ENCODE results near the gene PLCD4. TPM values are rescaled to one million over a fixed set of nuclear protein-coding genes. Genes with fewer than 3 reads are reported as not detected.

PLCD4 gene
- 1 to 10 TPM in 6 of 9 donors, under 1 TPM in 3; 0.72 to 5.8 (median 1.3) TPM for total RNA-seq
- 10 to 100 TPM in 1 of 3 donors, 1 to 10 TPM in 2; 4.5 to 23.2 (median 5.5) TPM for polyA plus RNA-seq
- long read RNA-seq, donor 1 = 0 reads
- long read RNA-seq, donor 2 = 0 reads
- long read RNA-seq, donor 3 = 0 reads
- long read RNA-seq, donor 4, partial matches to known transcripts = 1 of 2 reads
- long read RNA-seq, donor 4, other reads (novel, unspliced or antisense) = 0 of 2 reads
- long read RNA-seq, donor 5 = 0 reads
- long read RNA-seq, donor 6, partial matches to known transcripts = 0 of 1 reads
- long read RNA-seq, donor 6, other reads (novel, unspliced or antisense) = 1 of 1 reads
- long read RNA-seq, donor 7 = 0 reads
- long read RNA-seq, donor 8 = 0 reads
- long read RNA-seq, donor 9 = 0 reads
- long read RNA-seq, donor 10 = 0 reads

DNA sequence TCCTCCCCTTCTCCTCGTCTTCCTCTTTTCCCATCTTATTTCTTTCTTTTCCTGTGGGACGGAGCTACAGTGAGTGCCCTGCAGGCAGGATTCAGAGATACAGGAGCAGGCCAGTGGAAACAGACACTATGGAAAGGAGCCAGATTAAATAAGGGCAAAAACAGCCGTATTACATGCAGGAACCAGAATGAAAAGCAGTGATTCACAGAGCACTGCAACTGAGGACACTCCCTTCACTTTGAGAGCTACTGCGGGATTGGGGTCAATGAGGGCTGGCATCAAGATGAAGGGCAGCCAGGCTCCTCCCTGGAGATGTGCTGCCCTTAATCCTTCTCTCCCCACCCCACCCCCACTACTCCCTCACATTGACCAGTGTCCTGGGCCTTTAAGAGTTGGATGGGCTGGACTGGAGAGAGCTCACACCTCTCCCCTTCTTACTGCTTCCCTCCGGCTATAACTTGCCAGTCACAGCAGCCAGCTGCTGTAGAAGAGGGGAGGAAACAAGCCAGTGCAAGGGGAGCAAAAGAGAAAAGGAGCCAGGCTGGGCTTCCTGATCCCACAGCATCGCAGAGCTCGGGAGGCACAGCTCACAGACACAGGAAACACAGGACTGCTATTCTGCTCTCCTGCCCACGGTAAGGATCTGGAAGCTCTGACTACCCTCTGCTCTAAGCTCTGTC, at the start of gene PLCD4:
TSS of gene PLCD4 (plus strand) at position 464 of the 680 bp plus-strand sequence. CDS start 7,841 bp downstream, outside the sequence.
- Histone ChIP-seq H3K4me3 (peak within 1 kb of the TSS in 1 of 4 donors; percentile 7), H3K36me3 (replicated peaks in 1 of 2) (no peaks in the 10 kb centered on the region), H3K27me3 (no peaks in the 10 kb centered on the region), H3K27ac (peak within 1 kb of the TSS in 2 of 5 donors; percentile 36 to 55), H3K9me3 (replicated peaks in 1 of 3) (no peaks in the 10 kb centered on the region), H3K4me1 (replicated peaks in 1 of 2) (peaks cover 0 to 7% of the 10 kb centered on the region in 2 donors)
- TF ChIP-seq POLR2A (IDR thresholded peaks at IDR 0.05) = peak in 1 of 2 donors; percentile 15
- TF ChIP-seq, protein P1, sequence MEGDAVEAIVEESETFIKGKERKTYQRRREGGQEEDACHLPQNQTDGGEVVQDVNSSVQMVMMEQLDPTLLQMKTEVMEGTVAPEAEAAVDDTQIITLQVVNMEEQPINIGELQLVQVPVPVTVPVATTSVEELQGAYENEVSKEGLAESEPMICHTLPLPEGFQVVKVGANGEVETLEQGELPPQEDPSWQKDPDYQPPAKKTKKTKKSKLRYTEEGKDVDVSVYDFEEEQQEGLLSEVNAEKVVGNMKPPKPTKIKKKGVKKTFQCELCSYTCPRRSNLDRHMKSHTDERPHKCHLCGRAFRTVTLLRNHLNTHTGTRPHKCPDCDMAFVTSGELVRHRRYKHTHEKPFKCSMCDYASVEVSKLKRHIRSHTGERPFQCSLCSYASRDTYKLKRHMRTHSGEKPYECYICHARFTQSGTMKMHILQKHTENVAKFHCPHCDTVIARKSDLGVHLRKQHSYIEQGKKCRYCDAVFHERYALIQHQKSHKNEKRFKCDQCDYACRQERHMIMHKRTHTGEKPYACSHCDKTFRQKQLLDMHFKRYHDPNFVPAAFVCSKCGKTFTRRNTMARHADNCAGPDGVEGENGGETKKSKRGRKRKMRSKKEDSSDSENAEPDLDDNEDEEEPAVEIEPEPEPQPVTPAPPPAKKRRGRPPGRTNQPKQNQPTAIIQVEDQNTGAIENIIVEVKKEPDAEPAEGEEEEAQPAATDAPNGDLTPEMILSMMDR (IDR thresholded peaks at IDR 0.05) = peak in 4 of 6 experiments; percentile 26 to 46 (median 34)
- 14 to 21% (median 18%) methylated on average over 6 to 8 of the region's 8 CpGs for WGBS, 4 donors
- intact Hi-C loops (cut with DNase I) = no loop called here
- peak; percentile 27 to 78 (median 48) for DNase-seq

DNA sequence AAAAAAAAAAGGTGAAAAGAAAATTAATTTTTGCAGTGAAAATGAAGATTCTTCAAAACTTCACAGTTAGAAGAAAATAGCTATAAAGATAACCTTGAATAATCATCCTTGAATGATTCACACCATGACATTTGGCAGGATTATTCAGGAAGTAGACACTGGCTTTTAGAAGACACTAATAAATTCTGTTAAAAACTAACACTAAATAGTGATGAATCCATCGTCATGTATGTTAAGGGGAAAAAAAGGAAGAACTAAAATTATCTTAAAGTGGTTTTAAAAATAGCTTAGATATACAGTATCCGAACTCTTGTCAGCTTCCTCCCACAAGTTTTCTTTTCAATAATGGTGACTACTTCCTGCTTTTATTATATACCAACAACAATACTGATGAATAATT, 49.8 kb upstream of the PLCD4 start:
- Histone ChIP-seq H3K36me3 (replicated peaks in 1 of 2) (peaks cover 0 to 21% of the 10 kb centered on the region in 2 donors), H3K27me3 (no peaks in the 10 kb centered on the region), H3K4me1 (replicated peaks in 1 of 2) (peaks cover 0 to 19% of the 10 kb centered on the region in 2 donors), H3K4me3 (no peak overlapping the region), H3K27ac (peak overlapping the region in 1 of 5 donors; percentile 9), H3K9me3 (replicated peaks in 1 of 3) (no peaks in the 10 kb centered on the region)
- TF ChIP-seq, protein P1 (IDR thresholded peaks at IDR 0.05) = no peak
- TF ChIP-seq POLR2A (IDR thresholded peaks at IDR 0.05) = no peak
- 13 to 22% (median 16%) methylated on average over 2 of the region's 2 CpGs for WGBS, 4 donors
- DNase-seq = no peak
- intact Hi-C loops (cut with DNase I) = no loop called here

DNA sequence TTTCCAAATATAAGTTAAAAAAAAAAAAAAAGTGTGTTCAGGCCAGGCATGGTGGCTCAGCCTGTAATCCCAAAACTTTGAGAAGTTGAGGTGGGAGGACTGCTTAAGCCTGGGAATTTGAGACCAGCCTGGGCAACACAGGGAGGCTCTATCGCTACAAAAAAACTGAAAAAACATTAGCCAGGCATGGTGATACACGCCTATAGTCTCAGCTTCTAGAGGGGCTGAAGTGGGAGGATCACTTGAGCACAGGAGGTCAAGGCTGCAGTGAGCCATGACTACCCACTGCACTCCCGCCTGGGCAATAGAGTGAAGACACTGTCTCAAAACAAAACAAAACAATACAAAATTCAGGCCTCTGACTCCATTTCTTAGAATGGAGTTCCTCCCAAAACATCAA, 48.7 kb upstream of the PLCD4 start:
- H3K36me3 ChIP-seq (replicated peaks in 1 of 2) = peaks cover 0 to 15% of the 10 kb centered on the region in 2 donors
- 47 to 66% (median 55%) methylated on average over 3 of the region's 3 CpGs for WGBS, 4 donors

DNA sequence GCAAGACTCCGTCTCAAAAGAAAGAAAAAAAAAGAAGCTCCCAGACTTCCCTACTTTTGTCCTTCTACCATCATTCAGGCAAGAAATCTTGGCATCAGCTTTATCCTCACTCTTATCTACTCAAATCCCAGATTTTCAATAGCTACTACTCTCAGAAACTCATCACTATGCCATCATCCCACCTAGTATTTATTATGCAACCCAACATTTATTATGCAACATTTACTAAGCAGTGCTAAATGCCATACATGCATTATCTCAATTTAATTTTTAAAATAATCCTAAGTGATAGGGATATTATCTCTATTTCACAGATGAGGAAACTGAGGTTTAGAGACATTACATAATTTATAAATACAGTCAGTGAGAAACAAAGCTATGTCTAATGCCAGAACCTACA, 43.6 kb upstream of the PLCD4 start:
- WGBS, 4 donors = 32 to 75% (median 60%) methylated on average over 1 of the region's 1 CpG
- Histone ChIP-seq H3K4me3 (no peak overlapping the region), H3K4me1 (replicated peaks in 1 of 2) (peaks cover 9 to 22% of the 10 kb centered on the region in 2 donors), H3K9me3 (replicated peaks in 1 of 3) (no peaks in the 10 kb centered on the region), H3K27me3 (no peaks in the 10 kb centered on the region), H3K36me3 (replicated peaks in 1 of 2) (peaks cover 0 to 6% of the 10 kb centered on the region in 2 donors), H3K27ac (no peak overlapping the region)
- TF ChIP-seq POLR2A (IDR thresholded peaks at IDR 0.05) = no peak
- TF ChIP-seq, protein P1 (IDR thresholded peaks at IDR 0.05) = no peak
- DNase-seq = no peak
- intact Hi-C loops (cut with DNase I) = no loop called here

More for the DNA sequence above, 48.7 kb upstream of the PLCD4 start:
- TF ChIP-seq, protein P1 (IDR thresholded peaks at IDR 0.05) = no peak
- H3K9me3 ChIP-seq (replicated peaks in 1 of 3) = no peaks in the 10 kb centered on the region
- no peak overlapping the region for H3K4me3 ChIP-seq
- DNase-seq = peak in 4 of 7 donors; percentile 23 to 55 (median 38)
- peak overlapping the region in 1 of 5 donors; percentile 9 for H3K27ac ChIP-seq
- peaks cover 0 to 19% of the 10 kb centered on the region in 2 donors for H3K4me1 ChIP-seq (replicated peaks in 1 of 2)
- H3K27me3 ChIP-seq = no peaks in the 10 kb centered on the region
- intact Hi-C loops (cut with DNase I) = no loop called here
